ENCODE measurements around the gene TMEM33.

Gene TMEM33

DNA sequence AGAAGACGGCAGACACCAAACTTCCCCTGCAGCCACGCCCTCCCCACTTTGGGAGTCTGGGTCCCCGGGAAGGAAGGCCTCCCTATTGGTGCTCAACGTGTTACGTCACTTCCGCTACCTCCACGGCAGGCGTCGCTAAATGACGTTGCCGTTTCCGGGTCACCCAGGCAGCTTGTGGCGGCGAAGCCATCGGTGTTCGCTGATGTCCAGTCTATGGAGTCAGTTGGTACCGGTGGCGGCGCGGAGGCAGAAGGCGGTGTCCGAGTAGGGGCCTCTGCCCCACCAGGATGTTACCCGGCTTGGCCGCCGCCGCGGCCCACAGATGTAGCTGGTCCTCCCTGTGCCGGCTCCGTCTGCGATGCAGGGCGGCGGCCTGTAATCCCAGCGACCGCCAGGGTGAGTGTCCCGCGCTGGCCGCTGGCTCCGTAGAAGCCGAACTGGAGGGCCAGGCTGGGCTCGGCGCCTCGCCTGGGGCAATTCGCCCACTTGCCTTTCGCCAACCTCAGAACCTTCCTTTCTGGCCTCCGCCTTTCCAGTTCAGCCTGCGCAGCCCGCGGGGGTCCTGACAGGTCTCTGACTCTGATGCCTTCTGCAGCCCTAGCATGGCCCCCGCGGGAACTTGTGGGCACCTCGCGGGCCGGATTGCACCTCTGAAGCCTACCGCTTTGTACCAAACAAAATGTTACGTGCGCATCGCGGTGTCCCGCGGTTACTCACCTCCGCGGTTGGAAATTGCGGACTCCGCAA, 55.3 kb downstream of the TMEM33 start, which contains the start of gene SLC30A9 (continued):
- TF ChIP-seq HOXA7 (CRISPR knock-in tag; IDR thresholded peaks at IDR 0.05; ENCODE audit: borderline replicate concordance), result no peak
- TF ChIP-seq, protein P1, sequence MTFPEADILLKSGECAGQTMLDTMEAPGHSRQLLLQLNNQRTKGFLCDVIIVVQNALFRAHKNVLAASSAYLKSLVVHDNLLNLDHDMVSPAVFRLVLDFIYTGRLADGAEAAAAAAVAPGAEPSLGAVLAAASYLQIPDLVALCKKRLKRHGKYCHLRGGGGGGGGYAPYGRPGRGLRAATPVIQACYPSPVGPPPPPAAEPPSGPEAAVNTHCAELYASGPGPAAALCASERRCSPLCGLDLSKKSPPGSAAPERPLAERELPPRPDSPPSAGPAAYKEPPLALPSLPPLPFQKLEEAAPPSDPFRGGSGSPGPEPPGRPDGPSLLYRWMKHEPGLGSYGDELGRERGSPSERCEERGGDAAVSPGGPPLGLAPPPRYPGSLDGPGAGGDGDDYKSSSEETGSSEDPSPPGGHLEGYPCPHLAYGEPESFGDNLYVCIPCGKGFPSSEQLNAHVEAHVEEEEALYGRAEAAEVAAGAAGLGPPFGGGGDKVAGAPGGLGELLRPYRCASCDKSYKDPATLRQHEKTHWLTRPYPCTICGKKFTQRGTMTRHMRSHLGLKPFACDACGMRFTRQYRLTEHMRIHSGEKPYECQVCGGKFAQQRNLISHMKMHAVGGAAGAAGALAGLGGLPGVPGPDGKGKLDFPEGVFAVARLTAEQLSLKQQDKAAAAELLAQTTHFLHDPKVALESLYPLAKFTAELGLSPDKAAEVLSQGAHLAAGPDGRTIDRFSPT (tag by site-specific recombination; IDR thresholded peaks at IDR 0.05), result no peak
- TF ChIP-seq ZIC2 (tag by site-specific recombination; IDR thresholded peaks at IDR 0.05), result no peak
- no peak for TF ChIP-seq ZNF266 (tag by site-specific recombination; IDR thresholded peaks at IDR 0.05; ENCODE audit: low read depth)
- no peak for TF ChIP-seq ZNF211 (tag by site-specific recombination; IDR thresholded peaks at IDR 0.05; ENCODE audit: low read depth)
- TF ChIP-seq BCL11A (tag by site-specific recombination; IDR thresholded peaks at IDR 0.05; ENCODE audit: low read depth), result no peak
- no peak for TF ChIP-seq ZBTB7A (tag by site-specific recombination; IDR thresholded peaks at IDR 0.05; ENCODE audit: low read depth)
- no peak for TF ChIP-seq ZNF146 (tag by site-specific recombination; IDR thresholded peaks at IDR 0.05)
- TF ChIP-seq, protein P2, sequence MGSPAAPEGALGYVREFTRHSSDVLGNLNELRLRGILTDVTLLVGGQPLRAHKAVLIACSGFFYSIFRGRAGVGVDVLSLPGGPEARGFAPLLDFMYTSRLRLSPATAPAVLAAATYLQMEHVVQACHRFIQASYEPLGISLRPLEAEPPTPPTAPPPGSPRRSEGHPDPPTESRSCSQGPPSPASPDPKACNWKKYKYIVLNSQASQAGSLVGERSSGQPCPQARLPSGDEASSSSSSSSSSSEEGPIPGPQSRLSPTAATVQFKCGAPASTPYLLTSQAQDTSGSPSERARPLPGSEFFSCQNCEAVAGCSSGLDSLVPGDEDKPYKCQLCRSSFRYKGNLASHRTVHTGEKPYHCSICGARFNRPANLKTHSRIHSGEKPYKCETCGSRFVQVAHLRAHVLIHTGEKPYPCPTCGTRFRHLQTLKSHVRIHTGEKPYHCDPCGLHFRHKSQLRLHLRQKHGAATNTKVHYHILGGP (tag by site-specific recombination; IDR thresholded peaks at IDR 0.05), result no peak
- TF ChIP-seq KLF9 (tag by site-specific recombination; IDR thresholded peaks at IDR 0.05; ENCODE audit: low read depth), result peak; percentile 83
- TF ChIP-seq, protein P3, sequence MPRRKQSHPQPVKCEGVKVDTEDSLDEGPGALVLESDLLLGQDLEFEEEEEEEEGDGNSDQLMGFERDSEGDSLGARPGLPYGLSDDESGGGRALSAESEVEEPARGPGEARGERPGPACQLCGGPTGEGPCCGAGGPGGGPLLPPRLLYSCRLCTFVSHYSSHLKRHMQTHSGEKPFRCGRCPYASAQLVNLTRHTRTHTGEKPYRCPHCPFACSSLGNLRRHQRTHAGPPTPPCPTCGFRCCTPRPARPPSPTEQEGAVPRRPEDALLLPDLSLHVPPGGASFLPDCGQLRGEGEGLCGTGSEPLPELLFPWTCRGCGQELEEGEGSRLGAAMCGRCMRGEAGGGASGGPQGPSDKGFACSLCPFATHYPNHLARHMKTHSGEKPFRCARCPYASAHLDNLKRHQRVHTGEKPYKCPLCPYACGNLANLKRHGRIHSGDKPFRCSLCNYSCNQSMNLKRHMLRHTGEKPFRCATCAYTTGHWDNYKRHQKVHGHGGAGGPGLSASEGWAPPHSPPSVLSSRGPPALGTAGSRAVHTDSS (tag by site-specific recombination; IDR thresholded peaks at IDR 0.05), result no peak
- TF ChIP-seq ZNF530 (tag by site-specific recombination; IDR thresholded peaks at IDR 0.05; ENCODE audit: low read depth), result no peak
- TF ChIP-seq ZNF350 (tag by site-specific recombination; IDR thresholded peaks at IDR 0.05), result no peak
- TF ChIP-seq, protein P4, sequence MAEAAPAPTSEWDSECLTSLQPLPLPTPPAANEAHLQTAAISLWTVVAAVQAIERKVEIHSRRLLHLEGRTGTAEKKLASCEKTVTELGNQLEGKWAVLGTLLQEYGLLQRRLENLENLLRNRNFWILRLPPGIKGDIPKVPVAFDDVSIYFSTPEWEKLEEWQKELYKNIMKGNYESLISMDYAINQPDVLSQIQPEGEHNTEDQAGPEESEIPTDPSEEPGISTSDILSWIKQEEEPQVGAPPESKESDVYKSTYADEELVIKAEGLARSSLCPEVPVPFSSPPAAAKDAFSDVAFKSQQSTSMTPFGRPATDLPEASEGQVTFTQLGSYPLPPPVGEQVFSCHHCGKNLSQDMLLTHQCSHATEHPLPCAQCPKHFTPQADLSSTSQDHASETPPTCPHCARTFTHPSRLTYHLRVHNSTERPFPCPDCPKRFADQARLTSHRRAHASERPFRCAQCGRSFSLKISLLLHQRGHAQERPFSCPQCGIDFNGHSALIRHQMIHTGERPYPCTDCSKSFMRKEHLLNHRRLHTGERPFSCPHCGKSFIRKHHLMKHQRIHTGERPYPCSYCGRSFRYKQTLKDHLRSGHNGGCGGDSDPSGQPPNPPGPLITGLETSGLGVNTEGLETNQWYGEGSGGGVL (tag by site-specific recombination; IDR thresholded peaks at IDR 0.05), result no peak
- TF ChIP-seq ZFP3 (tag by site-specific recombination; IDR thresholded peaks at IDR 0.05; ENCODE audit: low read depth), result no peak
- no peak for TF ChIP-seq ZNF274 (IDR thresholded peaks at IDR 0.05; ENCODE audit: low read length)
- TF ChIP-seq ZNF274 (tag by site-specific recombination; IDR thresholded peaks at IDR 0.05; ENCODE audit: borderline replicate concordance), result no peak
- TF ChIP-seq ZNF423 (tag by site-specific recombination; IDR thresholded peaks at IDR 0.05), result no peak
- TF ChIP-seq ZNF549 (tag by site-specific recombination; IDR thresholded peaks at IDR 0.05), result no peak
- TF ChIP-seq MYNN (tag by site-specific recombination; IDR thresholded peaks at IDR 0.05; ENCODE audit: borderline replicate concordance), result no peak
- no peak; the same call in 1 of the 2 replicates for TF ChIP-seq ZSCAN16 (tag by site-specific recombination; IDR thresholded peaks at IDR 0.05)
- no peak for TF ChIP-seq ZNF37A (tag by site-specific recombination; IDR thresholded peaks at IDR 0.05)
- TF ChIP-seq, protein P5, sequence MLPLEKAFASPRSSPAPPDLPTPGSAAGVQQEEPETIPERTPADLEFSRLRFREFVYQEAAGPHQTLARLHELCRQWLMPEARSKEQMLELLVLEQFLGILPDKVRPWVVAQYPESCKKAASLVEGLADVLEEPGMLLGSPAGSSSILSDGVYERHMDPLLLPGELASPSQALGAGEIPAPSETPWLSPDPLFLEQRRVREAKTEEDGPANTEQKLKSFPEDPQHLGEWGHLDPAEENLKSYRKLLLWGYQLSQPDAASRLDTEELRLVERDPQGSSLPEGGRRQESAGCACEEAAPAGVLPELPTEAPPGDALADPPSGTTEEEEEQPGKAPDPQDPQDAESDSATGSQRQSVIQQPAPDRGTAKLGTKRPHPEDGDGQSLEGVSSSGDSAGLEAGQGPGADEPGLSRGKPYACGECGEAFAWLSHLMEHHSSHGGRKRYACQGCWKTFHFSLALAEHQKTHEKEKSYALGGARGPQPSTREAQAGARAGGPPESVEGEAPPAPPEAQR (tag by site-specific recombination; IDR thresholded peaks at IDR 0.05), result no peak
- peak; percentile 89 for TF ChIP-seq ZNF335 (tag by site-specific recombination; conservative IDR thresholded peaks at IDR 0.05)
- no peak for TF ChIP-seq MZF1 (tag by site-specific recombination; IDR thresholded peaks at IDR 0.05; ENCODE audit: borderline replicate concordance)
- TF ChIP-seq ZNF175 (tag by site-specific recombination; IDR thresholded peaks at IDR 0.05), result no peak
- no peak for TF ChIP-seq ZNF302 (tag by site-specific recombination; IDR thresholded peaks at IDR 0.05; ENCODE audit: low read depth)
- TF ChIP-seq, protein P6, sequence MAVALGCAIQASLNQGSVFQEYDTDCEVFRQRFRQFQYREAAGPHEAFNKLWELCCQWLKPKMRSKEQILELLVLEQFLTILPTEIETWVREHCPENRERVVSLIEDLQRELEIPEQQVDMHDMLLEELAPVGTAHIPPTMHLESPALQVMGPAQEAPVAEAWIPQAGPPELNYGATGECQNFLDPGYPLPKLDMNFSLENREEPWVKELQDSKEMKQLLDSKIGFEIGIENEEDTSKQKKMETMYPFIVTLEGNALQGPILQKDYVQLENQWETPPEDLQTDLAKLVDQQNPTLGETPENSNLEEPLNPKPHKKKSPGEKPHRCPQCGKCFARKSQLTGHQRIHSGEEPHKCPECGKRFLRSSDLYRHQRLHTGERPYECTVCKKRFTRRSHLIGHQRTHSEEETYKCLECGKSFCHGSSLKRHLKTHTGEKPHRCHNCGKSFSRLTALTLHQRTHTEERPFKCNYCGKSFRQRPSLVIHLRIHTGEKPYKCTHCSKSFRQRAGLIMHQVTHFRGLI (tag by site-specific recombination; IDR thresholded peaks at IDR 0.05), result peak; percentile 80
- no peak for TF ChIP-seq ZBTB20 (tag by site-specific recombination; IDR thresholded peaks at IDR 0.05)
- TF ChIP-seq ZNF114 (tag by site-specific recombination; IDR thresholded peaks at IDR 0.05), result no peak
- no peak for TF ChIP-seq ZNF830 (tag by site-specific recombination; IDR thresholded peaks at IDR 0.05; ENCODE audit: low read depth)
